ENCODE results near the gene PCDH10. TPM values are rescaled to one million over a fixed set of nuclear protein-coding genes. Genes with fewer than 3 reads are reported as not detected.
"Not testable (repeated sequence)": the region's sequence is repeated elsewhere in the genome, so short reads cannot be mapped to it uniquely, and the experiment has no call there.

Gene PCDH10
- total RNA-seq, 2 donors from 2014 or later: 3.9 to 7.2 TPM

GRCh38 chr4:133188433-133189146 lies 39.5 kb downstream of the PCDH10 start:
- Histone ChIP-seq H3K4me3 (no peak overlapping the region), H3K9me3 (no peaks in the 10 kb centered on the region), H3K36me3 (no peaks in the 10 kb centered on the region), H3K27ac (no peak overlapping the region), H3K27me3 (replicated peaks; ENCODE audit: insufficient read depth) (no peaks in the 10 kb centered on the region), H3K4me1 (replicated peaks) (no peaks in the 10 kb centered on the region)
- DNase-seq (ENCODE audit: low spot score): no peak
- intact Hi-C loops (cut with DNase I): no loop called here
- TF ChIP-seq, protein P1, sequence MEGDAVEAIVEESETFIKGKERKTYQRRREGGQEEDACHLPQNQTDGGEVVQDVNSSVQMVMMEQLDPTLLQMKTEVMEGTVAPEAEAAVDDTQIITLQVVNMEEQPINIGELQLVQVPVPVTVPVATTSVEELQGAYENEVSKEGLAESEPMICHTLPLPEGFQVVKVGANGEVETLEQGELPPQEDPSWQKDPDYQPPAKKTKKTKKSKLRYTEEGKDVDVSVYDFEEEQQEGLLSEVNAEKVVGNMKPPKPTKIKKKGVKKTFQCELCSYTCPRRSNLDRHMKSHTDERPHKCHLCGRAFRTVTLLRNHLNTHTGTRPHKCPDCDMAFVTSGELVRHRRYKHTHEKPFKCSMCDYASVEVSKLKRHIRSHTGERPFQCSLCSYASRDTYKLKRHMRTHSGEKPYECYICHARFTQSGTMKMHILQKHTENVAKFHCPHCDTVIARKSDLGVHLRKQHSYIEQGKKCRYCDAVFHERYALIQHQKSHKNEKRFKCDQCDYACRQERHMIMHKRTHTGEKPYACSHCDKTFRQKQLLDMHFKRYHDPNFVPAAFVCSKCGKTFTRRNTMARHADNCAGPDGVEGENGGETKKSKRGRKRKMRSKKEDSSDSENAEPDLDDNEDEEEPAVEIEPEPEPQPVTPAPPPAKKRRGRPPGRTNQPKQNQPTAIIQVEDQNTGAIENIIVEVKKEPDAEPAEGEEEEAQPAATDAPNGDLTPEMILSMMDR (IDR thresholded peaks at IDR 0.05): no peak
- TF ChIP-seq POLR2A (IDR thresholded peaks at IDR 0.05): no peak
- TF ChIP-seq POLR2AphosphoS5 (IDR thresholded peaks at IDR 0.05): no peak
- 89% methylated on average over 8 of the region's 8 CpGs for WGBS

- TF ChIP-seq POLR2A (IDR thresholded peaks at IDR 0.05) (no peak), POLR2AphosphoS5 (IDR thresholded peaks at IDR 0.05) (no peak)
- TF ChIP-seq, protein P1 (IDR thresholded peaks at IDR 0.05): no peak
- Histone ChIP-seq H3K9me3 (no peaks in the 10 kb centered on the region), H3K4me1 (replicated peaks) (no peaks in the 10 kb centered on the region), H3K27me3 (replicated peaks; ENCODE audit: insufficient read depth) (no peaks in the 10 kb centered on the region), H3K36me3 (no peaks in the 10 kb centered on the region), H3K4me3 (no peak overlapping the region), H3K27ac (no peak overlapping the region)
- intact Hi-C loops (cut with DNase I): no loop called here
- no peak for DNase-seq (ENCODE audit: low spot score)
Measured at GRCh38 chr4:133189147-133189517, 40.0 kb downstream of the PCDH10 start.

GRCh38 chr4:133190098-133190497 lies 41.0 kb downstream of the PCDH10 start:
- no peaks in the 10 kb centered on the region for H3K36me3 ChIP-seq
- H3K9me3 ChIP-seq: no peaks in the 10 kb centered on the region
- TF ChIP-seq POLR2A (IDR thresholded peaks at IDR 0.05): no peak
- TF ChIP-seq, protein P1 (IDR thresholded peaks at IDR 0.05): no peak
- no peak for TF ChIP-seq POLR2AphosphoS5 (IDR thresholded peaks at IDR 0.05)
- no peak overlapping the region for H3K4me3 ChIP-seq
- H3K27ac ChIP-seq: no peak overlapping the region
- no peak for DNase-seq (ENCODE audit: low spot score)
- H3K27me3 ChIP-seq (replicated peaks; ENCODE audit: insufficient read depth): no peaks in the 10 kb centered on the region
- WGBS: 62% methylated on average over 5 of the region's 5 CpGs
- H3K4me1 ChIP-seq (replicated peaks): no peaks in the 10 kb centered on the region
- intact Hi-C loops (cut with DNase I): no loop called here

DNA sequence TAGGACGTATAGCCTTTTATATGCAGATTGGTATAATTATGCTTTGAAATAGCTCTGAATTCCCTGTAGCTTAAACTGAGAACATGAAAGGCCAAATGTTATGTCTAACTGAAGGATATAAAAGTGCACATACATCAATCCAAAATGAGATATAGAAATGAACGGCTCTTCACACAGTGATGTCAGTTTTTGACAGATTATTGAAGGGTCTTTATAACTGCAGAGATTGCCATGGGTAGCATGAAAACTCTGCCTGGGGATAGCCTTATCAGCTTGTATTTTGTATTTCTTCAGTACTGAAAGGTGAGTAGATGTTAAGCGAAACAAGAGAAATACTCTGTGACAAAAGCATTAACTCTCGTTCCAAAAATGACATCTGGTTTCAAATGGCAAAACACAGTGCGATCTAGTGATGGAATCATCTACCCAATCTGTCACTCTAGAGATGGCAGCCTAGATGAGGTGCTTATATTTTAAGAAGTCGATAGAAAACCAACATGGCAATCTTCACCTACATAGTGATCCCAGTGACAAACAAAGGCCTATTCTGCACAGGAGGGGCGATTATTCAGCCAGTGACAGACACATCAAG lies 59.7 kb downstream of the PCDH10 start:
- H3K36me3 ChIP-seq: no peaks in the 10 kb centered on the region
- no peak for DNase-seq (ENCODE audit: low spot score)
- no peak overlapping the region for H3K27ac ChIP-seq
- H3K4me1 ChIP-seq (replicated peaks): no peaks in the 10 kb centered on the region
- H3K9me3 ChIP-seq: no peaks in the 10 kb centered on the region
- TF ChIP-seq POLR2A (IDR thresholded peaks at IDR 0.05) (no peak), POLR2AphosphoS5 (IDR thresholded peaks at IDR 0.05) (no peak)
- TF ChIP-seq, protein P1 (IDR thresholded peaks at IDR 0.05): no peak
- no peaks in the 10 kb centered on the region for H3K27me3 ChIP-seq (replicated peaks; ENCODE audit: insufficient read depth)
- intact Hi-C loops (cut with DNase I): no loop called here
- WGBS: 87% methylated on average over 7 of the region's 7 CpGs
- H3K4me3 ChIP-seq: no peak overlapping the region

- DNase-seq (ENCODE audit: low spot score): no peak
- no peaks in the 10 kb centered on the region for H3K9me3 ChIP-seq
- H3K27ac ChIP-seq: no peak overlapping the region
- H3K4me1 ChIP-seq (replicated peaks): no peaks in the 10 kb centered on the region
- intact Hi-C loops (cut with DNase I): no loop called here
- WGBS: 88% methylated on average over 6 of the region's 6 CpGs
- TF ChIP-seq, protein P1 (IDR thresholded peaks at IDR 0.05): no peak
- TF ChIP-seq POLR2AphosphoS5 (IDR thresholded peaks at IDR 0.05): no peak
- TF ChIP-seq POLR2A (IDR thresholded peaks at IDR 0.05): no peak
- no peaks in the 10 kb centered on the region for H3K27me3 ChIP-seq (replicated peaks; ENCODE audit: insufficient read depth)
- H3K4me3 ChIP-seq: no peak overlapping the region
- no peaks in the 10 kb centered on the region for H3K36me3 ChIP-seq
Measured at GRCh38 chr4:133233922-133234321, 84.8 kb downstream of the PCDH10 start.

GRCh38 chr4:133240451-133240850 lies 91.4 kb downstream of the PCDH10 start:
- H3K27ac ChIP-seq; H3K4me3 ChIP-seq; H3K27me3 ChIP-seq (replicated peaks; ENCODE audit: insufficient read depth); intact Hi-C loops (cut with DNase I); H3K4me1 ChIP-seq (replicated peaks); H3K9me3 ChIP-seq; DNase-seq (ENCODE audit: low spot score); H3K36me3 ChIP-seq: not testable (repeated sequence)
- WGBS: 92% methylated on average over 30 of the region's 30 CpGs
